SJCRH30 (cell line): Measurements from ENCODE around the gene RNF223. TPM values are rescaled to one million over a fixed set of nuclear protein-coding genes. Genes with fewer than 3 reads are reported as not detected.

Experiments used
- DNase-seq, 2 experiments: peaks; one replicate each; pipeline ENCODE4 v3.0.0-alpha.2; 2015 to 2020
- H3K27ac ChIP-seq: fragments of 250-450 bp; sonication (Bioruptor Pico); 2 replicates; pipeline ENCODE4 v1.5.1; 2020; ENCODE audit warnings: mild to moderate bottlenecking, moderate library complexity
- H3K27me3 ChIP-seq: fragments of 250-450 bp; sonication (Bioruptor Pico); 2 replicates; pipeline ENCODE4 v1.5.1; 2020; ENCODE audit warnings: mild to moderate bottlenecking, moderate library complexity
- H3K36me3 ChIP-seq: fragments of 250-450 bp; sonication (Bioruptor Pico); 2 replicates; pipeline ENCODE4 v1.5.1; 2020; ENCODE audit warnings: mild to moderate bottlenecking, moderate library complexity
- H3K4me1 ChIP-seq: fragments of 250-450 bp; sonication (Bioruptor Pico); 2 replicates; pipeline ENCODE4 v1.5.1; 2020; ENCODE audit warnings: mild to moderate bottlenecking, moderate library complexity
- H3K4me3 ChIP-seq: fragments of 250-450 bp; sonication (Bioruptor Pico); 2 replicates; pipeline ENCODE4 v1.5.1; 2020; ENCODE audit warnings: mild to moderate bottlenecking, moderate library complexity
- H3K9me3 ChIP-seq: fragments of 250-450 bp; sonication (Bioruptor Pico); replicated peaks from 2 replicates; pipeline ENCODE4 v1.5.1; 2020; ENCODE audit warnings: mild to moderate bottlenecking, moderate library complexity
- total RNA-seq: library from RNA; depleted of rRNA; stranded (reverse); fragments of >200 nt; shearing (Covaris generic); gene quantifications from 2 replicates; pipeline ENCODE4 v1.2.3, GENCODE V29; 2014

The RNF223 gene
- total RNA-seq, 1 experiment from 2014 or later, result not detected

DNA sequence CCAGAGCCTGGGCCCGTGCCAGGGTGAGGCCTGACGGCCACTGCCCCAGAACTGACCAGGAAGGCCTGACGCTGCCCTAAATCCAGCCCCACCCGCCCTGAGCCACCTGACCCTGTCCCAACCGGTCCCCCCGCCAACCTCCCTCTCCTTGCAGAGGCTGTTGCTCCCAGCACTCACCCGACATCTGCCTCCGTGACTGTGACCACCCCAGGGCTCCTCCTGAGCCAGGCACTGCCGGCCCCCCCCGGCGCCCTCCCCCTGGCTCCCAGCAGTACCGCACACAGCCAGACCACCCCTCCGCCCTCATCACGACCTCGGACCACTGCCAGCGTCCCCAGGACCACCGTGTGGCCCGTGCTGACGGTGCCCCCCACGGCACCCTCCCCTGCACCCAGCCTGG, 27.9 kb downstream of the RNF223 start:
- Histone ChIP-seq H3K27ac (no peak overlapping the region), H3K36me3 (peaks cover 3% of the 10 kb centered on the region; the same call in 1 of the 2 replicates), H3K9me3 (no peaks in the 10 kb centered on the region), H3K4me3 (no peak overlapping the region), H3K27me3 (no peaks in the 10 kb centered on the region), H3K4me1 (no peaks in the 10 kb centered on the region)
- DNase-seq, result no peak

DNA sequence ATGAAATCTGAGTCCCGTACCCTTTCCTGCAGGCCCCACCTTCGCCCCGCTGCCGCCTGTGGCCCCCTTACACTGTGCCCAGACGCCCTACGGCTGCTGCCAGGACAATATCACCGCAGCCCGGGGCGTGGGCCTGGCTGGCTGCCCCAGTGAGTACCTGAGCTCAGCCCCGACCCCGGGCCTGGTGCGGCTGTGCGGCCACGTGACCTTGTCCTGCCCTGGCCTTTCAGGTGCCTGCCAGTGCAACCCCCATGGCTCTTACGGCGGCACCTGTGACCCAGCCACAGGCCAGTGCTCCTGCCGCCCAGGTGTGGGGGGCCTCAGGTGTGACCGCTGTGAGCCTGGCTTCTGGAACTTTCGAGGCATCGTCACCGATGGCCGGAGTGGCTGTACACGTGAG, 29.0 kb downstream of the RNF223 start:
- Histone ChIP-seq H3K27ac (no peak overlapping the region), H3K4me1 (no peaks in the 10 kb centered on the region), H3K9me3 (no peaks in the 10 kb centered on the region), H3K36me3 (peaks cover 3% of the 10 kb centered on the region; the same call in 1 of the 2 replicates), H3K4me3 (no peak overlapping the region), H3K27me3 (no peaks in the 10 kb centered on the region)
- DNase-seq, result no peak

DNA sequence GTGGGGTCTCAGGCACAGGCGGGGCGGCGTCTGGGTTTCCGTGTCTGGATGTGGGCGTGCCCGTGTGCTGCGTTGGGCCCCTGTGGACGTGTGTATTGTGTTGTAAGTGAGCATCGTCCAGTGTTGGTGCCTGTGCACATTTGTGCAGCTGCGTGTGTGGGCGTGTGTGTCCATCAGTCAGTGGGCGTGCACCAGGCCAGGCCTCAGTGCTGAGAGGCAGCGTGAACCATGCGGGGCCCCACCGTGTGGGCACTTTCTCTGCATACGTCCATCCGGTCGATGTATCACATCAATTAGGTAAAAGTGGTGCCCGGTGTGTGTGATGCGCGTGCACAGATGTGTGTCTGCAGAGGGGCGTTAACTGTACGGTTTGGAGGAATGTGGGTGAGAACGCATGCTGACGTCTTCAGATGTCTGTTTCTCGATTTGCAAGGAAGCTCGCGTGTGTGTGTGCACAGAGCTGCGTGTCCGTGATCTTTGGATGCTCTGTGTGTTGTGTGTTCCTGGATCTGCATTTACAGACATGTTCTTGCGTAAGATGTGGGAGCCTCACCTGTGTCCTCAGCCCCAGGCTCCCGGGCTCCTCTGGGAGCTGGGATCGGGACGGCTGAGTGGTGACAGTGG, 29.5 kb downstream of the RNF223 start:
- no peaks in the 10 kb centered on the region for H3K9me3 ChIP-seq
- no peaks in the 10 kb centered on the region for H3K27me3 ChIP-seq
- no peak overlapping the region for H3K27ac ChIP-seq
- H3K36me3 ChIP-seq, result peaks cover 3% of the 10 kb centered on the region; the same call in 1 of the 2 replicates
- no peak for DNase-seq
- no peaks in the 10 kb centered on the region for H3K4me1 ChIP-seq
- no peak overlapping the region for H3K4me3 ChIP-seq

DNA sequence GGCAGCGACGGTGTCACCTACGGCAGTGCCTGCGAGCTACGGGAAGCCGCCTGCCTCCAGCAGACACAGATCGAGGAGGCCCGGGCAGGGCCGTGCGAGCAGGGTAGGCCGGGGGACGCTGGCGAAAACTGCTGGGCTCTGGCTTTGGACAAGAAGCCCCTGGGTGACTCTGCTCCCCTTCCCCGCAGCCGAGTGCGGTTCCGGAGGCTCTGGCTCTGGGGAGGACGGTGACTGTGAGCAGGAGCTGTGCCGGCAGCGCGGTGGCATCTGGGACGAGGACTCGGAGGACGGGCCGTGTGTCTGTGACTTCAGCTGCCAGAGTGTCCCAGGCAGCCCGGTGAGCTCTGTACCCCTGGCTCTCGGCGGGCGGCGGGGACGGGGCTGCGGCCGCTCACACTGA, 30.2 kb downstream of the RNF223 start:
- no peak overlapping the region for H3K4me3 ChIP-seq
- no peaks in the 10 kb centered on the region for H3K4me1 ChIP-seq
- DNase-seq, result no peak
- H3K36me3 ChIP-seq, result peaks cover 3% of the 10 kb centered on the region; the same call in 1 of the 2 replicates
- no peaks in the 10 kb centered on the region for H3K27me3 ChIP-seq
- no peak overlapping the region for H3K27ac ChIP-seq
- H3K9me3 ChIP-seq, result no peaks in the 10 kb centered on the region

DNA sequence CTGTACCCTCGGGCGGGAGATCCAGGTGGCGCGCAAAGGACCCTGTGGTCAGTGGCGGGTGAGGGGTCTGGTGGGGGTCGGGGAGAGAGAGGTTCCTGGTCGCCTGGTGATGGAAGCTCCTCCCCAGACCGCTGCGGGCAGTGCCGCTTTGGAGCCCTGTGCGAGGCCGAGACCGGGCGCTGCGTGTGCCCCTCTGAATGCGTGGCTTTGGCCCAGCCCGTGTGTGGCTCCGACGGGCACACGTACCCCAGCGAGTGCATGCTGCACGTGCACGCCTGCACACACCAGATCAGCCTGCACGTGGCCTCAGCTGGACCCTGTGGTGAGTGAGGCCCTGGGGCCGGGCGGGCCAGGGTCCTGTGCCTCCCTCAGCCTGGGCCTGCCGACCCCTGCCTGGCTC, 30.7 kb downstream of the RNF223 start:
- Histone ChIP-seq H3K27me3 (no peaks in the 10 kb centered on the region), H3K36me3 (peaks cover 3% of the 10 kb centered on the region; the same call in 1 of the 2 replicates), H3K4me1 (no peaks in the 10 kb centered on the region), H3K27ac (no peak overlapping the region), H3K4me3 (no peak overlapping the region), H3K9me3 (no peaks in the 10 kb centered on the region)
- DNase-seq, result no peak

DNA sequence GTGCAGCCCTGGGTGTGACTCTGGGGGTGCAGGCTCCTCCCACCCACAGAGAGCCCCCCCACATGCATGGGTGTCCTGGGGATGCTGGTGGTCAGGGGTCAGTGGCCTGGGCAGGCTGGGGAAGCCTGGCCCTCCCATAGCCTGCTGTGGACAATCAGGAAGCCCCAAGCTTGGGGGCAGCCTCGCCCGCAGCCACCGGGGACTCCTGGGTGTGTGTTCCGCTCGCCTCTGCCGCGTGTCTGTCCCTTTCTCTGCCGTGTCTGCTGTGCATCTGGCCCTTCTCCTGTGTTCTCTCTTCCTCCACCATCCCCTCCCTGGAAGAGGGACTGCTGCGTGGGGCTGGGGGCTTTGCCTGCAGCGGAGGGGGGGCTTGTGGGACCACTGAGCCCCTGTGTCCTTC, 31.3 kb downstream of the RNF223 start:
- H3K9me3 ChIP-seq, result no peaks in the 10 kb centered on the region
- no peak for DNase-seq
- no peaks in the 10 kb centered on the region for H3K4me1 ChIP-seq
- H3K4me3 ChIP-seq, result no peak overlapping the region
- H3K36me3 ChIP-seq, result peaks cover 3% of the 10 kb centered on the region; the same call in 1 of the 2 replicates
- H3K27ac ChIP-seq, result no peak overlapping the region
- no peaks in the 10 kb centered on the region for H3K27me3 ChIP-seq

DNA sequence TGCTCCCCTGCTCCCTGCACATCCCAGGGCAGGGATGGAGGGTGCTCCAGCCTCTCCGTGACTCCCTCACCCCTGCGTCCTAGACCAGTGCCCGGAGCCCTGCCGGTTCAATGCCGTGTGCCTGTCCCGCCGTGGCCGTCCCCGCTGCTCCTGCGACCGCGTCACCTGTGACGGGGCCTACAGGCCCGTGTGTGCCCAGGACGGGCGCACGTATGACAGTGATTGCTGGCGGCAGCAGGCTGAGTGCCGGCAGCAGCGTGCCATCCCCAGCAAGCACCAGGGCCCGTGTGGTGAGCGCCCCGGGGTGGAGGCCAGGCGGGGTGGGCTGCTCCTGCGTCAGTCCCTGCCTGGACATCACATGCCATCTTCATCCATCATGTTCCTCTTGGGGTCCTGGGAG, 32.2 kb downstream of the RNF223 start:
- Histone ChIP-seq H3K4me1 (no peaks in the 10 kb centered on the region), H3K27ac (no peak overlapping the region), H3K9me3 (no peaks in the 10 kb centered on the region), H3K4me3 (no peak overlapping the region), H3K27me3 (no peaks in the 10 kb centered on the region), H3K36me3 (no peaks in the 10 kb centered on the region; the same call in 1 of the 2 replicates)
- no peak for DNase-seq

DNA sequence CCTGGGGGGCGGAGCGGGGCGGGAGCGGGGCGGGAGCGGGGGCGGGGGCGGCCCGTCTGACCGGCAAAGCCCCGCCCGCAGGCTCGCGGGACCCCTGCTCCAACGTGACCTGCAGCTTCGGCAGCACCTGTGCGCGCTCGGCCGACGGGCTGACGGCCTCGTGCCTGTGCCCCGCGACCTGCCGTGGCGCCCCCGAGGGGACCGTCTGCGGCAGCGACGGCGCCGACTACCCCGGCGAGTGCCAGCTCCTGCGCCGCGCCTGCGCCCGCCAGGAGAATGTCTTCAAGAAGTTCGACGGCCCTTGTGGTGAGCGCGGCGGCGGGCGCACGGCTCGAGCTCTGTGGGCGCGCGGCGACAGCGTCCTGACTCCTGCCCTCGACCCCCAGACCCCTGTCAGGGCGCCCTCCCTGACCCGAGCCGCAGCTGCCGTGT, 33.0 kb downstream of the RNF223 start:
- Histone ChIP-seq H3K27me3 (no peaks in the 10 kb centered on the region), H3K36me3 (no peaks in the 10 kb centered on the region), H3K4me1 (no peaks in the 10 kb centered on the region), H3K27ac (no peak overlapping the region), H3K9me3 (no peaks in the 10 kb centered on the region), H3K4me3 (no peak overlapping the region)
- no peak for DNase-seq

DNA sequence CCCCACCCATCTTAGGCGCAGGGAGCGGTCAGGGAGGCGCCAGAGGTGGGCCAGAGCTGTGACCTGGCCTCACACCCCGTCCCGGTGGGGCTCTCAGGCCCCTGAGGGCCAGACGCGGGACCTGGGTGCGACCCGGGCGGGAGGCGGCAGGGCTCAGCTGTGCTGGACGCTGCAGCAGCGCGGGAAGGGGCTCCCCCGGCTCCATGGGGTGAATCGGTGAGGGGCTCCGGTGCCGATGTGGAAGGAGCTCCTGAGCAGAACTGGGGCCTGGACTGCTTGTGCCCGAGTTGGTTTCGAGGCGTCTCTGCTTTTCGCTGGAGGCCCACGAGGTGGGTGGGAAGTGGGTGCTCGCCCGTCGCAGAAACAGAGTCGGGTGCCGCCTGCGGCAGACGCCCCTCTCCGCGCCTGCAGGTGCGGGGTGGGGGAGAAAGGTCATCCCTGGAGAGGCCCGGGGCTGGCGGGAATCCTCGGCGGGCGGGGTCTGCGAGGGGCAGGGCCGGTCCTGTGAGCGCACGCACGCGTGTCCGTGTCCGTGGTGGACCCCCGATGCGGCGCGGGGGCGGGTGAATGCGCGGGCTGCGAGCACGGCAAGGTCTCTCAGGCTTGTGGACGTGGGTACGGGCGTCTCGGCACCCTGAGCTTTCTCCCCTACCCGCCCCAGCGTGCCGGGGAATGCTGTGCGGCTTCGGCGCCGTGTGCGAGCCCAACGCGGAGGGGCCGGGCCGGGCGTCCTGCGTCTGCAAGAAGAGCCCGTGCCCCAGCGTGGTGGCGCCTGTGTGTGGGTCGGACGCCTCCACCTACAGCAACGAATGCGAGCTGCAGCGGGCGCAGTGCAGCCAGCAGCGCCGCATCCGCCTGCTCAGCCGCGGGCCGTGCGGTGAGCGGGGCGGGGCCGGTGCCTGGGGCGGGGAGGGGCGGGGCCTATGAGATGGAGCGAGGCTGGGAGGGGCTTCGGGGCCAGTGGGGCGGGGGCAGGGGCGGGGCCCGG, 33.8 kb downstream of the RNF223 start:
- Histone ChIP-seq H3K27ac (no peak overlapping the region), H3K4me3 (no peak overlapping the region), H3K9me3 (no peaks in the 10 kb centered on the region), H3K36me3 (no peaks in the 10 kb centered on the region), H3K4me1 (no peaks in the 10 kb centered on the region), H3K27me3 (no peaks in the 10 kb centered on the region)
- DNase-seq, result no peak

DNA sequence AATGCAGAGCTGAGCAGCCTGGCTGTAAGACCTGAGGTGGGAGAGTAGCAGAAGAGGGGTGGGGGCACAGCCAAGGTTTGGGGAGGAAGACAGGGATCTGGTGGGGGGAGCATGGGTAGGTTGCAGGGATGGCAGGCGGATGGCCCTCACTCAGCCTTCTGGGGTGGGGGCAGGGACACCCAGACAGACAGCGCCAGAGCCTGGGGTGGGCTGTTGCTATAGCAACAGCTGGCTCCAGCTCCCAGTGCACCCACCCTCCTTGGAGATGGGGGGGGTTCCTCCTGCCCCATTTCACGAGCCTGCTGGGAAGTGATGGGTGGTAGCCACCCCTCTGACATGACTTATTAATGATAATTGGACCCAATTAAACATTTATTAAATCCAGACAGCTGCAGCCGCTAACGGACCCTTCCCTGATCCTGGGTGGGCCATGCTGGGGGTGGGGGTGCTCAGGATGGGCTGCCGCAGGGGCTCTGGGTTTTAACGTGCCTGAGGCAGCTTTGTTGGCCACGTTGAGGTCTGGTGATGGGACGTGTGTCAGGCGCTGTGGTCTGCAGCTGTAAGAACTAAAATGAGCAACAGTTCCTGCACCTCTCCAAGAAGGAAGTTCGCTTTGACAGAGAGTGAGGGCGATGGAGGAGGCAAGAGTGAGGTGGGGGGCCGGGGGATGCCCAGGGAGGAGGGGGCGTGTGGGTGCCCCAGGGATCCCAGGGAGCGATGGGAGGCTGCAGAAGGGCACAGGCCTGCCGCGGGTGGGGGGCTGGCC, 34.8 kb downstream of the RNF223 start:
- H3K27ac ChIP-seq, result no peak overlapping the region
- H3K9me3 ChIP-seq, result no peaks in the 10 kb centered on the region
- H3K36me3 ChIP-seq, result no peaks in the 10 kb centered on the region
- no peaks in the 10 kb centered on the region for H3K27me3 ChIP-seq
- H3K4me3 ChIP-seq, result no peak overlapping the region
- no peaks in the 10 kb centered on the region for H3K4me1 ChIP-seq
- no peak for DNase-seq

DNA sequence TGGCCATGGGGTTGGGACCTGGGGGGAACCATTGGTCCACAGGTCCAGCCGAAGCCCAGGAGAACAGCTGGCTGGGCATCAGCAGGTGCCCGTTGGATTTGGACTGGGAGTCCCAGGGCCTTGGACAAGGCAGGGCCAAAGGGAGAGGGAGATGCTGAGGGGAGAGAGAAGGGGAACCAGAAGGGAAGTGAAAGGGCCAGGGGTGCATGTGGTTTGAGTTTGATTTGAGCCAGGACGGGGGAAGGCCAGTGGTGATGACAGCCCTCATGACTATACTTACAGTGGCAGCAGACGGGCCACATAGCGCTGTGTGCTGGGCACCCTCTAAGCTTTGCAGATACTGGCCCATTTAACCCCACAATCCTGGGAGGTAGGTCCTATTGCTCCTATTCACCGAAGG, 35.4 kb downstream of the RNF223 start:
- no peaks in the 10 kb centered on the region for H3K4me1 ChIP-seq
- no peaks in the 10 kb centered on the region for H3K36me3 ChIP-seq
- DNase-seq, result no peak
- H3K4me3 ChIP-seq, result no peak overlapping the region
- H3K9me3 ChIP-seq, result no peaks in the 10 kb centered on the region
- H3K27me3 ChIP-seq, result no peaks in the 10 kb centered on the region
- no peak overlapping the region for H3K27ac ChIP-seq

DNA sequence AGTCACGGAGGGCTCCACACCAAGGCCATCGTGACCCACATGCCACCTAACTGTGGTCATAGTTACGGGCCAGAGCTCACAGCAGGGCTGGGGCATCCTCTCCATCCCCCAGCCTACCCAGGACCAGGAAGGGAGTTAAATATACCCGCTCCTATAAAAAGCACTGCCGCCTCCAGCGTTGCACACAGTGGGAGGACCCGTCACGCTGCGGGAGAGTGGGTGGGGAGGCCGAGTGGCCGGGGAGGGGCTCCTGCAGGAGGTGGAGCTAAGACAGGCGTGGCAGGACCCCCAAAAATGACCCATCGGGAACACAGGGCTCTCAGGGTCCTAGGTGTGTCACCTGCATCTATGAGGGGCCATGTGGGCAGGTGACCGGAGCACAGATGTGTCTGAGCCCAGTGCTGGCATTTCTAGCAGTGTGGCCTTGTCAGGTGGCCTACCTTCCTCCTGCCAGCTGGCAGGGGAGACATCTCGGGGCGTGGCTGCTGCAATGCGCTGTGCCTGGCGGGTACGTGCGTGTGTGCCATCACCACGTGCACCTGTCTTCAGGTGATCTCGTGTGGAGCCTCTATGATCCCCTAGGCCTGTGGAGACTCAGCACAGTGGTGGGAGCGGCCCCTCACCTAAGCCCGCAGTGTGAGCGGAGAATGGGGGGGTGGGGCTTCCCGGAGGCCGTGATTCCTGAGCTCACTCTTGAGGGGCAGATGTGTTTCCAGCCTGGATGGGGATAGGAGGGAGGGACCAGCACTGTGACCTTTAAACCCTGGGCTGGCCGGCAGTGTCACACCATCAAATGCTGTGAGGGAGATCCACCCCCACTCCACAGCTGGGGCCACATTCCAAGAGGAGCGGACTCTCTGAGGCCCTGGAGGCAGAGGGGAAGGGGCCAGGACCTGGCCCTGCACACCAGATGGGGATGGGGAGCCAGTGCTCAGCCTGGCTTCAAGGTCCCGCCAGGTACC, 36.5 kb downstream of the RNF223 start:
- DNase-seq, result no peak
- H3K4me1 ChIP-seq, result no peaks in the 10 kb centered on the region
- no peaks in the 10 kb centered on the region for H3K9me3 ChIP-seq
- H3K4me3 ChIP-seq, result no peak overlapping the region
- H3K36me3 ChIP-seq, result no peaks in the 10 kb centered on the region
- H3K27ac ChIP-seq, result no peak overlapping the region
- no peaks in the 10 kb centered on the region for H3K27me3 ChIP-seq

DNA sequence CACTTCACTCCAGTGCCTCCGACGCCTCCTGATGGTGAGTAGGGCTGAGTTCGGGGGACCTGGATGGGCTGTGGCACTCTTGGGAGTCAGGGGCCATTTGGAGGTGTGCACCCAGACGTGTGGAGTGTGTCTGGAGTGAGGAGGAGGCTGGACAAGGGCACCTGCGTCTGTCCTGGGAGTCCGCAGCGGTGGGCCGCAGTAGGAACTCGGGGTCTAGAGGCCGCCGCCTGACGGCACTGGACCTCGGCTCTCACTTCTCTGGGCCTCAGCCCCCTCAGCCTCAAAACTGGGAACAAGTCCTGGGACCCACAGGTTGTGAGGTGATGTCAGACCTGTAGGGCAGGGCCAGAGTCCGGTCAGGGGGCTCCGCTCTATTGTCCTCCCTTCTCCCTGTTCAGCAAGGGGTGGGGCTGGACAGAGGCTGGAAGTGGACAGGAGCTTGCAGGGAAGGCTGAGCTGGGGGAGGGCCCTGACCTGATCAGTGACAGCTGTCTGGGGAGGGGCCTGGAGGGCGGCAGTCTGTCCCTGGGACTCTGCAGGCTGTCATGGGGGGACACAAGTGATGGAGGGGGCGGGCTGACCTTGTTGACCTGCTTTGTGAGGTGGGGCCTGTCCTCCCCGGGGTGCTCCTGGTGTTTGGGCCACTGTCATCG, 38.7 kb downstream of the RNF223 start:
- DNase-seq, result no peak
- Histone ChIP-seq H3K36me3 (no peaks in the 10 kb centered on the region), H3K4me3 (no peak overlapping the region), H3K9me3 (no peaks in the 10 kb centered on the region), H3K4me1 (peaks cover 16% of the 10 kb centered on the region; the same call in 1 of the 2 replicates), H3K27me3 (no peaks in the 10 kb centered on the region), H3K27ac (no peak overlapping the region)
